ENCODE data around the gene ABHD5.

ABHD5 gene

DNA sequence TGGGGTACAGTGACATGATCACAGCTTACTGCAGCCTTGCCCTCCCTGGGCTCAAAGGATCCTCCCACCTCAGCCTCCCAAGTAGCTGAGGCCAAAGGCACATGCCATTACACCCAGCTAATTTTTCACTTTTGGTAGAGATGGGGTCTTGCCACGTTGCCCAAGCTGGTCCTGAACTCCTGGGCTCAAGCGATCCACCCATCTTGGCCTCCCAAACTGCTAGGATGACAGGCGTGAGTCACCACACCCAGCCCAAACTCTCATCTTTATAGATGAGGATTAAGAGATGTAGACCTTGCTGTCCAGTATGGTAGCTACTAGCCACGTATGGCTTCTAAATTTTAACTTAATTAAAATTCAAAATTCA is 4.4 kb upstream of the ABHD5 start:
- DNase-seq, result no peak

DNA sequence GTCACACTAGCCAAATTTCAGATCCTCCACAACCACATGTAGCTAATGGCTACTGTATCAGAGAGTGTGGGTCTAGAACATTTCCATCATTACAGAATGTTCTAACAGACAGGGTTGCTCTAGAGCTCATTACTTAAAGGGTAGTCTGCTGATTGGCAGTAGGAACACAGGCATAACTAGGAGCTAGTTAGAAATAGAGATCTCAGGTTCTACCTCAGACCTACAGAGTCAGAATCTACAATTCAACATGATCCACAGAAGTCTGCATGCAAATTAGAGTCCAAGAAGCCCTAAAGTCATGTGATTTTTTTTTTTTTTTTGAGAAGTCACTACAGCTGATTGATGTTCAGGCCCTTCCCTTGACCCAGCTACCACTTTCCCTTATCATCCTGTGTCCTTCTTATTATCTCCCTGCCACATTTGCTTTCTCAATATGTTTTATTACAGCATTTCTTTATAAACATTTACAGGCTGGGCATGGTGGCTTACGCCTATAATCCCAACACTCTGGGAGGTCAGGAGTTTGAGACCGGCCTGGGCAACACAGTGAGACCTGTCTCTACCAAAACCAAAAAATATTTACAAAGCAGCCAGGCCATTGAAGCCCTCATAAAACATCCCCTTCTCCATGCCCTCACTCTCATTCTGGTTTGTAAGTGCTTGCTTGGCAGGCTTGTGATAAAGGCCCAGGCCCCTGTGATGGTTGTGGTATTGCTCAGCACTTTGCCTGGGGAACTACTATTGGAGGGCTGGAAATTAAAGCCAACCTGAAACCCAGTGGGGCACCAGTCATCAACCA is 3.8 kb upstream of the ABHD5 start:
- DNase-seq, result no peak

DNA sequence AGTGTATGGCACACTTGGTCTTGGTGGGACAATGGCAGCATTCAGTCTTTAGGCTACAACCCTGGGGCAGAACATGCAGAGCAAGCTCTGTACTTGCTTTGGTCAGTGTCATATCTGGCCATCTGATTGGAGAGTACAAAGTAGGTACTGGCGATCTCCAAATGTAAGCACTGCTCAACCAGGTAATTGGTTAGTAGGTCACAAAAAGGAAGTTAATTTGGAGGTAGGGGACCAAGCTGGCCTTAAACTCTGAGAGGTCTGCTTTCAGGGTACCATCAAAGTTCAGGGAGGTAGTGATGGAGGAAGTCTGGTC is 3.3 kb upstream of the ABHD5 start:
- DNase-seq, result no peak

DNA sequence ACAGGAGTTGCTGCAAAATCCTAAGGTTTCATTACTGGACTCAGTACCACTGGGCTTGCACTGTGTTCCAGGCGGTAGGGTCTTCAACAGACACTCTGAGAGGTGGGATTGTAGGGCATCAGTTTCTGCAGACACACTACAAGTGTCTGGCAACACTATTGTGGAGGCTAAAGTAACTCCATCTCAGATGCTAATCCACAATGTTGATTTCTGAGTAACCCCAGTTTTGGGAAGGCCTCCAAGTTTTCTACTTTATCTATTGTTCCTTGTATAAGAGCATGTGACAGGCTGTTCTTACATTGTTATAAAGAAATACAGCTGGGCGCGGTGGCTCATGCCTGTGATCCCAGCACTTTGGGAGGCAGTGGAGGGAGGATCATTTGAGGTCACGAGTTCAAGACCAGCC is 2.5 kb upstream of the ABHD5 start:
- no peak for DNase-seq

DNA sequence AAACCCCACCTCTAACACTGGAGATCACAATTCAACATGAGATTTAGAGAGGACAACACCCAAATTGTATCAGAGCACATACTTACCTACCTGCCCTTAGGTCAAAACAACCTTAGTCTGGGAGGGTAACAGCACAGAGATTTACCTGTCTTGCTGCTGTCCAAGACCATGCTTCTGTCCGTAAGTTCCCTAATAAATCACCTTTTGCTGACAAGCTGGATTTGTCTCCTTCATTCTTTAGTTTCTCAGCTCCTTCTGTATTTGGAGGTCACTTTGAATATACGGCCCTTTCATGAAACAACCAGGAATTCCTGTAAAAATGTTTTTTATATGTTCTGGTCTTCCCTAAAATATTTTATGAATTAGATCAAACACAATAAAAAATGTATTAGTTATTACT is 1.6 kb upstream of the ABHD5 start:
- DNase-seq, result no peak

DNA sequence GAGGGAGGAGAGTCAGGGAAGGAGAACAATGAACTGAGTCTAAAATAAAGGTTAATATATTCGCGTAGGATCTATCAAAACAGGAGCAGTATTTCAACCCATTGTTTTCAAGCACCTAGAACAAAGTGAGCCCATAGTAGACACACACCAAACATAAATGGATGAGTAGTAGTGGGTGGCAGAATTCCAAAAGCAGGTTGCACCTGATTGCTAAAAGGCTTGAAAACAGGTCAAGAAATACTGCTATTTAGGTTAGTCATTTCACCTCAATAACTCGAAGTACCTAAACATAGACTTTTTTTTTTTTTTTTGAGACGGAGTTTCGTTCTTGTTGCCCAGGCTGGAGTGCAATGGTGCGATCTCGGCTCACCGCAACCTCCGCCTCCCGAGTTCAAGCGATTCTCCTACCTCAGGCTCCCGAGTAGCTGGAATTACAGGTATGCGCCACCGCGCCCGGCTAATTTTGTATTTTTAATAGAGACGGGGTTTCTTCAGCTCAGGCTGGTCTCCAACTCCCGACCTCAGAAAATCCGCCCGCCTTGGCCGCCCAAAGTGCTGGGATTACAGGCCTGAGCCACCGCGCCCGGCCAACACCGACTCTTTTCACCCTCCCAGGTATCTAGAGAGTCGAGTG is 855 bp upstream of the ABHD5 start:
- no peak for DNase-seq

DNA sequence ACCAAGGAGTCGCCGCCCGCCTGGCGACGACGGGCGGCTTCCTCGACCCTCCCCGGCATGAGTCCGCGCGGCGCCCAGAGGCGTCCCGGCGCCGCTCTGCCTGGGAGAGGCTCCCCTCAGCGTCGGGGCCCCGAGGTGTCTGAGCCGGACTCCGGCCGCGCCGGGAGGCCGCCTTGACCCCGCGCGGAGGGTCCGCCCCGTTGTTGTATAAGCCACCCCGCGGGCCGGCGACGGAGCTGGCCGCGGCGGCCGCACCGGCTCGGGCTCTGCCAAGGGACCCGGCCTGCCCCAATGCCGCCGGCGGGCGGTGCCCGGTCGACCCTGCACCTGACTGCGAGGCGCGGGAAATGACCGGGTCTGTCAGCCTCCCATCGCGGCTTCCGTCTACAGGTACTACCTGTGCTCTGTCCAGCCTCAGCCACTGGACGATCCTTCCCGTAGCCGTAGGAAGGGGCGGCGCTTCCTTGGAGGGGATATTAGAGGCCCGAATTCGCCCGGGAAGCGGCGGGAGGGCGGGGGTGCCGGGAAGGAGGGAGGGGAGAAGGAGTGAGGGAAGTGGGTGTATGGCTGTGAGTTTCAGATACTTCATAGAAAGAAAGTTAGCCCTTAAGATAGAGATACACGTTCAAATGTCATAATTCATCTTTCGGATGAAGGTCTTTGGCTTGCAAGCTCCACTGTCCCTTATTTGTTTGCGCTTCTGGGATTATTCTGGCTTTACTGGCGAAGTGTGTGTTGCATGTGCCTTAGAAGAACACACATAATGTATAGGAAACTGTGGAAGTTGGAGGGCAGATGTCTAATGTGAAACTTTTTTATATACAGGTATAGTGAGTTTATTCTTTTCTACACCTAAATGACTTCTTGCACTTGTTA is 620 bp downstream of the ABHD5 start:
- peak; percentile 28 for DNase-seq

DNA sequence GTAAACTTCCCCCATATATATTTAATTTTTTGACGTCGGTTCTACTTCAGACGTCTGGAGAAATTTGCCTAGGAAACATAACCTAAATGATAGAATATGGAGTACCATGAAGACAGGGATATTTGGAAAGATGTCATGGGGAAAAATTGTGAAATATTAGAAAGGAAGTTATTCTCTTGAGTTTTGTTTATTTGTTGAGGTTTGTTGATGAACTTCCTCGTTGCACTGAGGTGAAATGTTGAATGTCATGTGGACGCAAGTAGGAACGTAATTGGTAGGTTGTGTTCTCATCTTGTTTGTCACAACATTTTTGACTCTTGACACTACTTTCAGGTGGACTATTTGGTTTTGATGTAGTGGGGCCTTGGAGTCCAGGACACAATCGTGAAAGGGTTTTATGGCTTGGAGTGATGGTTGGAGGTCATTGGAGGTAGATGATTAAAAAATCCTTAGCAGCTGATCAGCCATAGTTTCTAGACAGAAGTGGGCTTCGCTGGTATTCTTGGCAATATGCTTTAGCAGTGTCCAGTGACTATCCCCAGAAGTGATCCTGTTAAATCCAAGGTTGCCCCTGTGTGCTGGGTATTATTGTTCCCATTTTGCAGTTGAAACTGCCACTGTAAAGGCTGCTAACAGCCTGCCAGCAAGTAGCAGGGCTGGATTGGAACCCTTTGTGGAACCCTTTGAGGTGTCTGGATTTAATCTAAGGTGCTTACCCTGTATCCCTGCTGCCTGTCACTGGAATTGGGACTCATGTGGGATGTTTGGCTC is 1.5 kb downstream of the ABHD5 start:
- DNase-seq, result no peak

DNA sequence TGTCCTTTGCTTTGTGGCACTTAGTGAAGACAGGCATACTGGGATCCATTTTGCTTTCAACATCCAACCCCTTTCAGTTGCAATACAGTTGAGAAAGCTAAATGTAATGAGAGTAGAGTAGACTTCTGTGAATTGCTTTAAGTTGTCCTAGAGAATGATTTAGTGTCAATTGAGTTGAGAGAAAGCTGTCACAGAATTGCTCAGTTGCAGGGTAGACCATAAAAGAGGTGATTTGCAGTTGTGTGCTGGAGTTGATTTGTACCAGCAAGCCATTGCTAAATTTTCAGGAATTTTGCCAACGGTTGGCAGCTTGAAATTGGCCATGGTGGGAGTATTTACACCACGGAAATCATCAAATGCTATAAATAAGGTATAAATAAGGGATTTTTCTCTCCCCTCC is 2.2 kb downstream of the ABHD5 start:
- no peak for DNase-seq

DNA sequence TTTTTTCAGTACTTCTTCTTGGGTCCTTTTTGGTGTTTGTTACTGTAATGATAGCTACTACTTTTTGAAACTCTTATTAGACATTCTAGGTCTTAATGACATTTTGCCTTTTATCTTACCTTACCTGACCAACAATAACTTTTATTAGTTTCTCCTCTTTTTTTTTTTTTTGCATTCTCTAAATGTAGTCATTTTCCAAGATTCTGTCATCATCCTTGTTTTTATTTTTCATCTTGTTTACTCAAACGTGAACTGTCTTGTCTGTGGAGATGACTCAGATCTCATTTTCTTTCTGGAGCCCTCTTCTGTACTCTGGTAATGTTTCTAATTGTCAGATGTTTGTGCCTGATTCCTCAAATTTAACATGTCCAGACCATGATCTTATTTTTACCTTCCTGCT is 2.9 kb downstream of the ABHD5 start:
- DNase-seq, result no peak

DNA sequence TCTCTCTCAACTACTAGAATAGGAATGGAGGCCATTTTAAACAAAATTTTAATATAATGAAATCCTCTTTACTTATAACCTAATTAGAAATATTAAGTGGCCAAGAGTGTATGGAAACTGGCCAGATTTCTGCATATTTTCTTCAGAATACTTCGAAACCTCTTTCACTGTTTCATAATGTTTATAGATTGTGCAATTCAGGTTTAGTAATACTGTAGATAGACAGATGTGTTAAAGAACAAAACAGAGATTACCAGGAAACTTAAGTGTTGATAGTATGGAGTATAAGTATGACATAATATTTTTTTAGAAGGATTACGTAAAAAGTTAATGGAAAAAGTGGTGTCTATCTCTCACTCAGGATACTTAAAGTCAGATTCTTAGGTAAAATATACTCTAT is 4.7 kb downstream of the ABHD5 start:
- DNase-seq, result peak; percentile 68

DNA sequence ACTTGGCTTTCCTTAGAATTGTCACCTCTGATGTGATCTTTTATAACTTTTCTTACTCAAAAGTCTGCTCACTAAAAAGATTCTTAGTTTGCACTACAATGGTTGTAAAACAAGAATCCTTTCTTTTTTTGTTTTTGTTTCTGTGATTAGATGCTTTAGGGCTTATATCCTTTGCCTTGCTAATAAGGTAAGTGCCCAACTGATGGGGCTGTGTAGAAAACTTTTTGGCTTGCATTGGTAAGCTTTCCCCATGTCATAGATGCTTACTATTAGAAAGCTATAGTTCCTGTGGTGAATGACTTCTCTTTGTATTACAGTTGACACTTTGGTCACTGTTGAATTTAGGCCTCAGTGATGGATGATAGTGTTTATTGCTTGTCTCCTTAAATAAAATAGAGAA is 5.1 kb downstream of the ABHD5 start:
- DNase-seq, result no peak

DNA sequence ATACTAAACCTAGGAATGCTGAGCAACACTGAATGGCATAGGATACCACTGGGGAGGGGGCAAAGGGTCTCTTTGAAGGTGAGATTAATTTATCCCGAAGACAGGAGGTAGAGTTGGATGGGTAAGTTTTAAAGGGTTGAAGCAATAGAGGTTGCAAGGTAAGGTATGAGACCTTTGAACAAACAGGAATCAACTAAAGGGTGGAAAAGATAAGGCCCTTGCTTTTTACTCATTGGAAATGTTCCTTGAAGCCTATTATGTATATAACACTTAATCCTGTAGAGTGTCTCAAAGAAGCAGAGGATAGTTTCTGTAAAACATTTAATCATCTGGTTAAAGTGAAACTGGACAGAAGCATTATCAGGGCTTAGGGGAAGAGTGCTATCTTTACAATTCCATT is 5.7 kb downstream of the ABHD5 start:
- no peak for DNase-seq

DNA sequence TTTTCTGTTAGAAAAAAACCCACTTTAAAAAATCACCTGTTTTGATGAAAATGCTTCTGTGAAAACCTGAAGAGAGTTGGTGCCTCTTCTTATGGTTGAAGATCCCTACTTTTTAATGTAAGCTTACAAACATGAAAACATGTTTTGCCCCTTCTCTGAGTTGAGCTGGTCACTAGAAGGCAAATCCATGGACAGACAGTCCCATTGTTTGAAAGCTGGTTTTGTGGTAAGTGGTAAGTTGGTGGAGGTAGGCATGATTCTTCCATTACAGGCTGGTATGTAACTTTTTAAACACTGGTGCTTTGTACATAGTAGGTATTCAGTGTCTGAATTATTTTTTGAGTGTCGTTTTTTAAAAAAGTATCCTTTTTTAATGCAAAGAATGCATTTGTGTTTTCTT is 6.1 kb downstream of the ABHD5 start:
- DNase-seq, result no peak

DNA sequence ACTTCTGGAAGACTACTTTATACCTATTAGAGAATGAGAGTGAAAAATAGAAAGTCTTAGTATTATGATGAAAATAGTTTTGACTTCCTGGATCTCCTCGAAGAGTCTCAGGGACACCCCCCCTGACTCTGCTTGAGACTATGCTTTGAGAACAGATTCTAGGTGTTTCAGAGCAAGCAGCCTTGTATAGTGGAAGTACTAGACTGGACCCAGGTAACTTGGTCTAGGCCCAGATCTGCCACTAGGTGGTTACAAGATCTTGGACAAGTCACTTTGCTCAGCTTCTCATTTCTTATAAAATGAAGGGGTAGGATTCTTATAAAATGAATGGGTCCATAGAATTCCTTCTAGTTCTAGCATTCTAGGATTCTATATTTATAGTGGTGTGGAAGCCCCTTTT is 9.1 kb downstream of the ABHD5 start:
- no peak for DNase-seq

DNA sequence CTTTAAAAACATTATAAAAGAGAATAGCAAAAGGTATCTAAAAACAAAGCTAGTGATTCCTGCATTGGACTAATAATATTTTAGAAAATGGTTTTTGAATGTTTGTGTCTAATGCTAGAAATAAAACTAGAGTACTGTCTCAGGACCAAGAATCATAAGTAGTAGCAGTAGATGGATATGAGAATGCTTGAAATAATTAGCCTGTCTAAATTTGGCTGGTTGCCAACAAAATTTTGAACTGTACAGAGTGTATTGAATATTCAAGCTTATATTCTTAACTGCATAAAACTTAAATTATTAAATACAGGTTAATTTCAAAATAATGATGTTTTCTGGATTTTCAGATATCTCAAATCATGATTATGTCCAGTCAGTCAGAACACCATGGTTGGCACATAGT is 14.0 kb downstream of the ABHD5 start:
- DNase-seq, result no peak

DNA sequence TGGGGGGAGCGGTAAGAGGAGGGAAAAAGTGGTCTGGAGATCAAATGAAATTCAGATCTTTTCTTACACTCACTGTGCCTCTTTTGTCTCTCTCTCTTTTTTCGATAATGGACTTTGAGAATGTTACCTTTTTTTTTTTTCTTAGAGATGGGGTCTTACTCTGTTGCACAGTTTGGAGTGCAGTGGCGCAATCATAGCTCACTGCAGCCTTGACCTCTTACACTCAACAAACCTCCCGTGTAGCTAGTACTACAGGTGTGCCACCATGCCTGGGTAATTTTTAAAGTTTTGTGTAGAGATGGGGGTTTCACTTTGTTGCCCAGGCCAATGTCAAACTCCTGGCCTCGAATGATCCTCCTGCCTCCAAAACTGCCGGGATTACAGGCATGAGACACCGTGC is 15.6 kb downstream of the ABHD5 start:
- no peak for DNase-seq

DNA sequence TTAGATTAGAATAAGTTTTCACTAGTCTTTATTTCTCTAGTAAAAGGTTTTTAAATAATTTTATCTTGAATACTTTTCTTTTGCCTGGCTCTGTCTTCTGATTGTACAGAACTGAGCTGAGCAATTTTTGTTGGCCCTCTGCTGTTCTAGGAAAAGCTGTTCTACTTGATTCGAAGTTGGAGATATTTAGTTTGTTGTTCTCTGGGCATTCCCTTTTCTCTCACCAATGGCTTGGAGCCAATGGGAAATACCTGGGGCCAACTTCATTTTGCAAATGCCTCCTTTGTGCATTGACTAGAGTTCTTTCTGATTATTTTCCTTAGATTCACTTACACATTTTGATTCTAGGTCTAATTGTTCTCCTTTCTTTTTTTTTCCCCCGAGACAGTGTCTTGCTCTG is 16.5 kb downstream of the ABHD5 start:
- DNase-seq, result no peak

DNA sequence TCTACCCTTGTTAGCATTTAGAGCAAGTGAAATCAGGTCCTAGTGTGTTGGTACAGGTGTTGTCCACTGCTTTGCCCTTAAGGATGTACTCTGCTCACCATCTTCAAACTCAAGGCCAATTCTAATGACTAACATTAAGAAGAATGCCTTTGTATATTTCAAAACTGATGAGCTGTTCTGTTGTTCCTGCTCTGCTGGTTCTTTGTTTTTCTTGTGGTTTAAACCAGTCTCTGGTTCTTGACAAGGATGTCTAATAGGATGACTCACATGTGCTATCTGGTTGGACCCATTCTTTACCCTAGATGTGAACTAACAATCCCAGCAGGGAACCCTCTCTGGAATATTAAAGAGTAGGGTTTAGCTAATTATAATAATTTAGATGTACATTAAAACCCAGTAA is 17.3 kb downstream of the ABHD5 start:
- DNase-seq, result peak; percentile 82

DNA sequence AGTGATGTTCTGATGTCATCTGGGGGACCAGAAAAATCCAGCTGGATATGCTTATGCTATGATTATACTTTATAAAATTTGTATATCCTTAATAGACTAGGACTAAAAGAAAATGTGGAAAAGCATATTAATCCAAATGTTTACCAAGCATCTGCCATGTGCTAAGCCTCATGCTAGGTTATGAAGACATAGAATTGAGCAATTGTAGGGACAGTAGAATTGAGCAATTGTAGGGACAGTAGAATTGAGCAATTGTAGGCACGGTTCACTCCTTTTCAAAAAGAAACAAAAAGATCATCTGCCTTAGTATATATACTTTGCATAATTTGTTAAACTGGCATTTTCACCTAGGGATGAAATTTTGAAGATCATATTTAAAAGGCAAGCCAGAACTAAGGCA is 18.3 kb downstream of the ABHD5 start:
- DNase-seq, result peak; percentile 28

DNA sequence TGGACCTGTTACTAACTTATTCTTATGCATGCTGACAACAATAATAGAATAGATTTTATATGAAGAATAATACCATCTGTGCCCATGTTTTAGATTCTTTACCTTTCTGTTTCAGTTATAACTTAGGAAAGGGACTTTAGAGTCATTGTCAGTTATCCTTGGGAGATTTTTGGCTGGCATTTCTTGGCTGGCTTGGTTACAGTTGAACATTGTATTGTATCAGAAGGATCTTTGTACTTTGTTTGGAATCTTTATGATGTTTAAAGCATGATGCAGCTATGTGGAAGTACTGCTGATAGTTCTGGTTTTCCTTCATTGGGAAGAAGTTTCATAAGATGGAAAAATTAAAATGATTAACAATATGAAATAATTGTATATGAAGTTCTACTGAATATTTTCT is 19.9 kb downstream of the ABHD5 start:
- no peak for DNase-seq

DNA sequence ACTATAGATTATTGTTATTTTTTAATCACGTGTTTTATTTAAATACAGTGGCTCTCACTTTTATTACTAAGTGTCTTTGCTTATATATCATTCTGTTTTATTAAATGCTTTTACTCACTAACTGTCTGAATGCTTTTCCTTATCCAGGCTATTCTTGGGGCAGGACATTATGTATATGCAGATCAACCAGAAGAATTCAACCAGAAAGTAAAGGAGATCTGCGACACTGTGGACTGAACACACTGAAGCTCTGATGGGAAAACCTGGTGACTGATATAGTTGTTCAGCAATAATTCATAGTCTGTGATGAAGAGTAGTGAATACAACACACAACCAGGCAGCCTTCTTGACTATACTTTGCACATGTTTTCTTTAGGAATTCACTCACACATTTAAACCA is 27.6 kb downstream of the ABHD5 start:
- no peak for DNase-seq

DNA sequence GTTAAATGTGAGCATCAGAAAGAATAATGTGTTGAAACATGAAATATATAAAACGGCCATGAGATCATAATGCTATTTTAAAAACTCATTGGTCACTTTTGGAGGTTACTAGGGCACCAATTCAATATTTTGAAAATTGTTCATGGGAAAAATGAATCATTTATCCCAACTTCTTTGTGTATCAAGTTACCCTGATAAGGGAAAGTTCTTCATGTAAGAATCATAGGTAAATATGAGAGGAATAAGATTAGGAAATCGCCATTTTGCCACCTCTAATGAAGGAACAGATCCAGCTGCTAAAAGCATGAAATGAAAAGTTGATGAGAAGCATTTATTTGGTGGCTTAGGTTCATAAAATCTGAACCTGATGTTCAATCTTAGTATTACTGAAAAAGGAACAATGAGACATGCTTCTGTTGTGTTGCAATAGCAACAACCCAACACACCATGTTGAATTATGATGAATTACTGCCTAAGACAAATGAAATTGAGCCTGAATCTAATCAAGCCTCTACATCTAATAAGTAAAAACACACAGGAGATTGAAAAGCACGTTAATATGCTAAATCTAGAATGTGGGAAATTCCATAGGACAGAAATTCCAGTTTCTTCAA is 32.5 kb downstream of the ABHD5 start:
- DNase-seq, result no peak
